ENCODE data around the gene CISD3.

DNA sequence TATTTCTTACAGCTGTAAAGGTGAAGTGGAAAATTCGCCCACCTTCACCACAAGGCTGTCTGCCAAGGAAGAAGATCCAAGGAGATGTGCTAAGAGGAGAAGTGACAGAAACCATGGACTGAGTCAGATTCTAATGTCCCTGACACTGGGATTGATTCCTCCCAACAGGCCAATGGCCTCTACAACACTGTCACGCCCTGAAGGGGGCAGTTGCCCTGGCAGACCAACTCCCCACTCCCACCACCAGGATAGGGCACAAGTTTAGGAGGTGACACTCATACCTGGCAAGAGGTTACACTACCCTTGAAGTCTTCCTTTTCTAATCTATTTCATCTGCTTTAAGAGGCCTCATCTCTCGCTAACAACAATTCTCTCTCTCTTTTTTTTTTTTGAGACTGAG, 53.1 kb downstream of the CISD3 start:
- no peak for TF ChIP-seq CTCF (conservative IDR thresholded peaks at IDR 0.05; ENCODE audit: low read length)
- no peak for TF ChIP-seq EZH2phosphoT487 (IDR thresholded peaks at IDR 0.05; ENCODE audit: borderline replicate concordance)

All from Loucy (cell line).